Endometrium (tissue), 2 donors: ENCODE measurements around the gene CWC27.

Experiments
- FAIRE-seq: peaks from 2 replicates; lab custom pipeline; 2012; peaks lifted over from hg19 to GRCh38; lab: Jason Lieb, UNC
- donor health status: control.
- donor health status: control.

CWC27 gene

DNA sequence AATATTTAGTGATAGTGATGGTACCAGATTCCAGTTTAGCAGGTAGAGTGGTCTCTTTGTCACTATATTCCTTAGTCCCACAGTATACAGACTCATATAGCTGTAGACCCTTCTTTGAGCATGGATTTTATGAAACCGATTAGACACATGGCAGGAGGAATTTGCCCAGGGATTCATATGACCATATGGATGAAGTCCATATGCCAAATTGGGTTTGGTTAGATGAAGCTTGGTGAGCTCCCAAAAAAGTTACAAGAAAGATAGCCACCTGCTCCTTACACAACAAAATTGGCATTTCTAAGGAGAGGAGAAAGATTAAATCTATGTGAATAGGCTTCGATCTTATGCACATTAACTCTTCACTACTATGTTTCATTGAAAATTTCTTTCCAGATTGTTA lies 211.4 kb downstream of the CWC27 start:
- no peak for FAIRE-seq

DNA sequence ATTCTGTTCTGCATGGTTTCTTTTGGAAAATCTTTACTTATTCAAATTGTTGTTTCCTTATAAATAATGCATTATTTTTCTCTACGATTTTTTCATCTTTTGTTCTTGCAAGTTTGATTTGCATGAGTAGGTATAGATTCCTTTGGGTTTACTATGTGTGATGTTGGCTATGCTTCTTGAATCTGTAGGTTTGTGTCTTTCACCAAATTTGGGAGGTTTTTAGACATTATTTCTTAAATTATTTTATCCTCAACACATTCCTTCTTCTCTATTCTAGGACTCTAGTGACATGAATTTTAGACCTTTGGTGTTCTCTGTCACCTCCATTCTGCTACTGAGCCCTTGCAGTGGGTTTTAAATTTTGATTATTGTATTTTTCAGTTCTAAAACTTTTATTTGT lies 219.0 kb downstream of the CWC27 start:
- FAIRE-seq, result no peak

DNA sequence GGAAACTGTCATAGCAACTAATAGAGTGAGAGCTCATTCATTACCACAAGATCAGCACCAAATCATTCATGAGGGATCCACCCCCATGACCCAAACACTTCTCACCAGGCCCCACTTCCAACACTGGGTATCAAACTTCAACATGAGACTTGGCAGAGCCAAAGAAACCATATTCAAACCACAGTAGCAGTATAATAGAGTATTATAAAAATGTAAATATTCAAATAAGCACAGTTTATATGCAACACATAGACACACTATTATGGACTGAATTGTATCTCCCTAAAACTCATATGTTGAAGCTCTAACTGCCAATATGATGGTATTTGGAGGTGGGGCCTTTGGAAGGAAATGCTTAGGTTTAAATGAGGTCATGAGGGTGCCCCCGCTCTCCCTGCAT lies 240.5 kb downstream of the CWC27 start:
- no peak for FAIRE-seq

DNA sequence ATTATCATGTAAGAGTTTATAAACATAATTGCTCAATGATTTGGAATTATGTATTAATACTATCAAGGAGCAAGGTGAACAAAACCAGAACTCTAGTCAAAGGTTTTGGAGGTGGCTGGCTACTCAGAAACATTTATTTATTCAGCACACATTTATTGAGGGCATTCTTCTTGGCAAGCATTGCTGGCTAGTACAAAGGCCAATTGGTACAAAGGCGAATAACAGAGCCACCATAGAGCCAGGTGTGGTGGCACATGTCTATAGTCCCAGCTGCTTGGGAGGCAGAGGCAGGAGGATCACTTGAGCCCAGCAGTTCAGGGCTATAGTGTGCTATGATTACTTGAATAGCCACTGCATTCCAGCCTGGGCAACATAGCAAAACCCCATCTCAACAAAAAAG lies 242.1 kb downstream of the CWC27 start:
- FAIRE-seq, result no peak

DNA sequence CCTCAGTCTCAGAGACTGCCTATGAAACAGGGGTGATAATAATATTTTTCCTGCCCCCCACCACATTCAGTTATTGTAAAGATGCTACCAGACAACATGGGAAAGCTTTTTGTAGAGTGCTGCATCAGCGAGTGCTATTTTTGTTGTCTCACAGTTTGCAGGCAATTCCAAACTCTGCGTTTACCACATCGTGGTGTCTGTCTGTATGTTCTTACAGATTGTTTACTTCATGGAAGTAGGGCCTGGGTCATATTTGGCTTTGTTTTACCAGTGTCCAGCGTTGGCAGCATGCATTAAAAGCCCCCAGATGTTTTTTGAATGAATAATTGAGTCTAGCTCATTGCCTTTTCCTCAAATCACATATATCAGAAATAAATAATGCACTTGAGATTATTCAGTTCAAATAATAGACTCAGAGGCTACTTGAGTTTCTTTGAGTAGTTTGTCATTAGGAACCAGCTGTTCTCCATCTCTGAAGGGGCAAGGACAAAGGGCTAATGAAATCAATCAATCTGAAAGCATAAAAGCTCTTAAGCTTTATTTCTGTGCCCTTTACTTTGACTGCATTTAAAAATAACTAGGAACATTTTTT lies 243.7 kb downstream of the CWC27 start:
- no peak for FAIRE-seq

DNA sequence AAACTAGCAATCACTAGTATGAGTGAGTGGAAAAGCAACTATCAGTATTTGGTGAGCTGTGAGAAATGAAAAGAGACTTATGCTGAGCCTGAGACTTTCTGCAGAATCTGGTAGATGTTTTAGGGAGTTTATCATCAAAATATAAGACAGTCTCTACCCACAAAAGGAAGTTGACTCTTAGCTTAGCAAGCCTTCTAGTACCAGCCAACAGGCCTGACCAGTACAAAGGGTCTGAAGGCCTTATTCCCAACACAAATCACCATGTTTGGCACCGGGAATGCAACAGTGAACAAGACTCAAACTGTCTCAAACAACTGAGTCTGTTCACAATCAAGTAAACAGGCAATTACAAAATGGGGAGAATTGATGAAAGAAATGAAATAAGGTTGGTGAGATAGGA lies 244.4 kb downstream of the CWC27 start:
- FAIRE-seq, result no peak

DNA sequence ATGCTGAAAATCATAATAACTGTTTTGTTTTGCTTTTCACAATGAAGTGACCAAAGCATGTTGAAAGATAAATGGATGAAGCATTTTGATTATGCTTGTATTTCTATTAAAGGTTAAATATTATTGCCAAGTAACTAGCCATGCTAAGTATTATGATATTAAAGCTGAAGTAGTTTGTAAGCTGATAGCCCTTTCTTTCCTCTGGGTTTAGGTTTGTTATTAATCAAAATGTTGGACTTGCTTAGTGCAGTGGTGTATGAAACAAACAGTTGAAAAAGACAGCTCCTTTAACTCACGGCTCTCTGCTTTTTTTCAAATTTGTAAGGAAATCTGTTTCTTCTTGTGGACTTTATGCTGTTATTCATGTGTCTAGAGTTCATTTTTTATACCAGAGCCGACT lies 246.0 kb downstream of the CWC27 start:
- peak; percentile 12 for FAIRE-seq

DNA sequence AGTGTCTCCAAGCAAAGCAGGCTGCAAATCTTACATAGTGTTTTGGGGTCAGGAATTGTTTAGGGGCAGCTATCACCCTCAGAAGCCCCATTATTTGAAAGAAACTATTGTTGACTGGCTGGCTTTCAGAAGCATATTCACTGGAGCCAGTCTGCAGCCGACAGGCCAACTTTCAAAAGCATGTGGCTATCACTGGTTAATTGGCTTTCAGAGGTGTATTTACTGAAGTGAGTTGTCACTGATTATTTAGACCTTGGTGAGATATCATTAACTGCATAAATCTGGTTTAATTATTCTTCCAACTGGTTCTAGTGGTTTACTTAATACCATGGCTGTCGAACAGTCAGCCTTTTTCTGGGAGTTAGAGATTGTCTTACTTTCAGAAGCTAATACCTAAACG lies 247.0 kb downstream of the CWC27 start:
- no peak for FAIRE-seq

DNA sequence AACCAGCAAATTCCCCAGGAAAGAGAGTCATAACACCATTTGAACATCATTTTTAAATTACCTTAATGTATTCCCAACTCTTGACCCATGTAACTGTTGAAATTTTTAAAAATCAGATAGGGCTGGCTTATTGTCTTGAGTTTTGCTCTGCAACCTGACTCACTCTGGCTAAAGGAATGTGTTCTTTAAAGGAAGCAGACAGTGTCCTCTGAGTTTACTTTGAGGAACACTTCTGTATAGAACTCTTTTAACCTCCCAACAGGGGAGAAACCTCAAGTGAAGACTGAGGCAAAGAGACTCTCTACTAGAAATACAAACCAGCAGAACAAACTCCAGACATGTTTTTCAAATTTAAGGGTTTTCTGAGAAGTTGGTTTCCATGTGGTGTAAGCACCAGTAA lies 248.9 kb downstream of the CWC27 start:
- no peak for FAIRE-seq

DNA sequence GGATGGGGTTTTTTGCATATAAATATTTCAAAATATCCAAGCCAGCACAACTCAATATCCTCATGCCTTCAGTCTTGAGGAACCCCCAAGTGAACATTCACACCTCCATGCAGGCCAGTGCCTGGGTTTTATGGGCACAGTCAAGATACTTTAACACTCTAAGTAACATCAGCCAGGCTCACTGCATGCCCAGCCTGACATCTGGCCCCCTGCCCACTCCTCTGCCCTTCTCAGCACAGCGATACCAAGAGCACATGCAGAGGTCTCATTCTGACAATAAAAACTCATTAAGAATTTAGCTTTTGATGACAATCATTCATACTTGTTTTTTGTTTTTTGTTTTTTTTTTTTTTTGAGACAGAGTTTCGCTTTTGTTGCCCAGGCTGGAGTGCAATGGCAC lies 250.0 kb downstream of the CWC27 start:
- FAIRE-seq, result no peak

DNA sequence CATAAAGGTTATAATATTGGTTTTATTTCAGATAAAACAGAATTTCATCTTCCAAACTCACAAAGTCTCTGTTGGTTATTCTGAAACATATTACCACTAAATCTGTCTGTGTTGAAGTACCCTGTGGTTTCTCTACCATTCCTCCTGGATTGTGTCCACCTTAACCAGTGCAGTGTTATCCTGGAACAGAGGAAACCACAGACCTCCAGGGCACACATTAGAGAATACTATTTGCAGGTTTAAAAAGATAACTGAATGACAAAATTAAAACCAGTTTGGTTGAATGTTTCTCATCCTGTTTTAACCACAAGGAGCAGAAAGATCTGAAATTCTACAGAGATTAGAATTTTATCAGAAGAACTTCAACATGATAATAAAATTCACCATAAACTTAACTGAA lies 251.8 kb downstream of the CWC27 start:
- FAIRE-seq, result no peak

DNA sequence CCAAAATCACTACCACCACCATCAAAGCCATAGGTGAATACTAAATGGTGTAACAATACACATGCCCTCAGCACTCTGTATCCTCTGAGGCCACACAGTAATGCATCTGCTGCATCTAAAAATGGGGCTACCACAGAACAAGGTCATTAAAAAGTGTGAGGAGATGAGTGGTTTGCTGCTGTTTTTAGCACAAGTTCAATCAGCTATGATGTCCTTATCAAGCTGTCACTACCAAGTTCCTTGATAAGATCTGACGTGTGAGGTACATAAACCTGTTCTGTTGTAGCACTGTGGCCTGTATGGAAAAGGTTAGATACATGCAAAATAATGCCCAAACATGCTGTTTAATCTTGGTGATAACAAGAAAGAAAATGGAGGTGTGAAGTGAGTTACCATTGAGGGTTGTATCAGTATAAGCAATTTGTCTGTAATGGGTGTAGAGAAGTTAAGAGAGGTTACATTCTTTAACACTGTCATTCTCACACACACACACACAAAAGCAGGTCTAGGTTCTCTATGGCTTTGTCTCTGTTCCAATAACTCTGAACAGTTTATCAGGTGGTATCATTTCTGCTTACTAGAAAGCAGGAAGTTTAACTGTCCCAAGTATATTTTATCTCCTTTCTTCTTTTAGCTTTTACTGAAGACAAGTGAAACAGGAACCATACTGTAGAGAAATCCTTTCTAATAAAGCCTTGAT lies 252.9 kb downstream of the CWC27 start:
- FAIRE-seq, result no peak

DNA sequence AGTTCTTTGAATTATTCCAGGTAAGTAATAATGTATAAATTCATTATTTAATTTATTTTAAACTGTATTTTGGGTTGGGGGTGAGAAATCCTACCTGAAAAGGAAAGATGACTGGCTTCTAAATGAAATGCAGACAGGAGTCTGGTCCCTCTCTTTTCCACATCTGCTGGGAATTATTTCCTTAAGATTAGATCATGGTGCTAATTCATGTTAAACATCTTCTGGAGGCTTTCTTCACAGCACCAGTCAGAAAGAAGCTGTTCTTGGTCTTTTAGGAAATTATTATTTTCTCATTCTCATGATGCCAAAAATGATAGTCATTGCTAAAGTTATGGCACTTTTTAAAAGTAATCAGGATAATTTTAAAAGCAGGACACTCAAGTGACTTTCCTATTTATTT lies 254.2 kb downstream of the CWC27 start:
- FAIRE-seq, result no peak

DNA sequence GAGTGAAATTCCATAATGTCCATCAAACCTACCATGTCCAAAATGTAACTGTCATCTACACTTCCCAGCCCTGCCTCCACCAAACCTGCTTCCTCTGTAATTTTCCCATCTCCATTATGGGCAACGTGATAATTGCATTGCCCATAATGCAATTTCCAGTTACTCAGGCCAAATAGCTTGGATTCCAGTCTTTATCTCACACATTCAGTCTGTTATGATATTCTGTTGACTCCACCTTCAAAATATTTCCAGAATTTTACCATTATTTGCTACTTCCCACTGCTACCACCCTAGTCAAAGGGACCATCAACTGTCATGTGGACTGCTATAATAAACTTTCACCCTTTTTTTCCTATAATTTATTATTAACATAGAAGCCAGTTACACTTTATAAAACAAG lies 256.0 kb downstream of the CWC27 start:
- FAIRE-seq, result no peak

DNA sequence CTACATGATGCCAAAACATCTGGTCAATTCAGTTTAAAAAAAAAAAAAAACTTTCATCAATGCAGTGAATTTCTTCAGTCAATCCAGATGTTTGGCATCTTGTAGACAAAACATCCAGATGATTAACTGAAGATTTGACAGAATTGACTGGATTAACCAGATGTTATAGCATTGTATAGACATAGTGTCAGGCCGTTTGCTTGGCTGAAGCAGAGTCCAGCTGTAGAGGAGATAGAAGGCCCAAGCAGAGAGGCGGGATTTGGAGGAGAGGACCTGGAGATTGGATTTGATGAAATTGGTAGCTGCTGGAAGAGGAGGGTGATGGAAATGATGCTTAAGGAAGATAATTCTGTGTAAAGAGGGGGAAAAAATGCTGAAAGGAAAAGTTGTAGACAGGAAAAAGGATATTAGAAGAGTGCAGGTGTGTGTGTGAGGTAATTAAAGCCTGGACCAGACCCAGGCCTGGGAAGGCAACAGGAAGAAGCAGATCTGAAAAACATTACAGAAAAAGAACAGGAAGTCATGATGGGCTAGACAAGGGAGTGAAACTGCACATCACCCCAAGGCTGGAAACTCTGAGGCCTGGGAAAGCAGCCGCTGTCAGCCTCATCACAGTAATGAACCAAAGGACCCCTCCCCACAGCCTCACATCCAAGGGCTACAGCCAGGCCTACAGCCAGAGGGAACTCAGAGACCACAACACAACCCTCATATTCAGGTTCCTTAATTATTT lies 258.3 kb downstream of the CWC27 start:
- FAIRE-seq, result no peak

DNA sequence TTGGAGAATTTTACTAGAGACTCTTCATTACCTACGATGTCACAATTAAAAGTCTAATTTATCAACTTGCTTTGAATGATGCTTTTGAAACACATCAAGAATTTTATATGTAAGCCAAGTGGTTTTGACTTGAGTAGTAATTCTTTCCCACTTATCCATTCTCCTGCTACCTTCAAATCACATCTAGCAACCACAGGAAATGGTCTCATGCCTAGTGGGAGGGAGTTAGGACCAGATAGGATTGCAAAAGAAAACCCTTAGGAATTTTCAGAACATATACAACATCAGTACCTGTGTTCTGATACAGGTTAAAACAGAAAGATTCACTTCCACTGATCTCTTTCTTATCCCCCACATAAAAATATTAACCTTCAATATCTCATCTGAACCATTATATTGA lies 260.4 kb downstream of the CWC27 start:
- FAIRE-seq, result no peak

DNA sequence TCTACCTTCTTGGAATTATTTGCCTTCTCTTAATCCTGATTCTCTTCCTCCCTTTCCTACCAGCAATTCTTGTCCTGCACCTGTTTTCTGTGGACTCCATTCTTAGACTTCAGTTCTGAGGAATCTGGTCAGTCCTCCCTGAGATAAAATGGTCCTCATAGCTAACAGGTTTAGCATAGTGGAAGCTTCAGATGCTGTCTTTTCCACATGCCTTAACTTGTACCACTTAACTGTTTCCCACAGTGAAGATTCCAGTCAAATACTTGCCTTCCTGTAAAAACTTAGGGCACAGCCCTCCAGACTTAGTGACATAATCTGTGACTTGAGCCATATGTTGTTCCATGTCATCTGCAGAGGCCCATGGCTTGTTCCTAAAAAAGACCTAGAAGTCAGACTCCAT lies 261.3 kb downstream of the CWC27 start:
- no peak for FAIRE-seq

DNA sequence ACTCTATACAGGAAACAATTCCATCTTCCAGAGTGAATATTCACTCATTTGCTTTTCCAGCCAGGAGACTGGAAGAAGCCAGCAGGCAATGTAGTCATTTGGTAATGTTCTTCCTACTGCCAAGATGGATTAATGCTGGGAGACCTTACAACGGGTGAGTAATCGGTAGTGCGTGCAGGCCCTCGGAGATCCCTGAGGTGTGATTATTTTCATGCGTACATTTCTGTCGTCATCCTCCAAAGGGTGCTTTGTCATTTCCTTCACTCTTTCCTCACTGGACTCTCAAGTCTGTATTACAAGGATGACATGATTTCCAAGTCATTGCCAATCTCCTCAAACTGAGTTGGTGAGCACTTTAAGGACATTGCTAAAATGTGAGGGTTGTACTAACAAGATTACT lies 263.5 kb downstream of the CWC27 start:
- FAIRE-seq, result no peak

DNA sequence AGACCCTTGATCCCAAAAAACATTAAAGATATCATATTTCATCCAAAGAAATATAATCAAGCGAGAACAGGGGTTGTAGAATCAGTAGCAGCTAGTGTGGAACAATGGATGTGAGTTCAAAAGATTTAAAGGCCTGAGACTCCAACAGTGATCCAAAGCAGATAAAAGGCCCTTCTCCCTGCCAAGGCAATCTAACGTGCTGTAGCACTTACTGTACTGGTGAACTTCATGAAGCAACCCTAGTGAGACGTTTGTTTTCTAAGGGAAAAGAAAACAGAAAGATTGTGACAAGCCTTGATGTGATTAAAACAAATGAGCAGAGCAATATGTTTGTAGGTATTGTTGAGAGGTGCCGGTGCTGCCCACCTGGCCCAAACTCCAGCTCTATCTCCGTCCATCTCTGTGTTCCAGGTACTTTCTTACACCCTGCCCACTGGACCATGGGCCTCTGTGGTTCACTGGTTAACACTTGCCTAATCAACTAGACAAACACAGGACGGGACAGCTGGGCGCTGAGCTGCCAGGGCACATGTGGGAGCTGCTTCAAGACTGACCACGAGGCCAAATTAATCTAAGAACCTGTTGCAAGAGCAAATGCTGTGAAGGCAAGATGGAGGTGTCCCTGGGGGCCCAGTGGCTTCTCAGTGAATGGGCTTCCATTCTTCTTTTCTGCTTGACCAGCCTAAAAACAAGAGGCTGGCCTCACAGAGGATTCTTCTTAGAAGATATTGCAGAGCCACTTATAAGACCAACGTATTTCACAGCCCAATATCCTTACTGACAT lies 265.5 kb downstream of the CWC27 start:
- no peak for FAIRE-seq

DNA sequence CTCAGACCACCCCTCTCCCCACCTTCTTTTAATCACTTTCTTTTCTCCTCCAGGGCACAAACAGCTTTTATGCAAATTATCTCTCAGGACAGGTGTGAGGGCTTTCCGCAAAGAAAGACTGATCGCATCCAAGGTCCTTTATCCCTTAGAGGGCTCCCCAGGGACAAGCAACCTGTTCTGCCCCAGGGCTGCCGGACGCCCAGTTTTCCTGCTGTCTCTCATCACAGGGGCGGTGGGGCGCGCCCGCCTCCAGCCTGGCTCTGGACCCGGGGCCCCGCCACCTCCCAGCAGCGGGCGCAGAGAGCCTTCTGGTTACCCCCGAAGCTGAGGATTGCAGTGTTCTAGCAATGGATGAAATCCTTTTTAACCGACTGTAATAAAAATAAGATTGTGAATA lies 266.1 kb downstream of the CWC27 start:
- FAIRE-seq, result no peak

DNA sequence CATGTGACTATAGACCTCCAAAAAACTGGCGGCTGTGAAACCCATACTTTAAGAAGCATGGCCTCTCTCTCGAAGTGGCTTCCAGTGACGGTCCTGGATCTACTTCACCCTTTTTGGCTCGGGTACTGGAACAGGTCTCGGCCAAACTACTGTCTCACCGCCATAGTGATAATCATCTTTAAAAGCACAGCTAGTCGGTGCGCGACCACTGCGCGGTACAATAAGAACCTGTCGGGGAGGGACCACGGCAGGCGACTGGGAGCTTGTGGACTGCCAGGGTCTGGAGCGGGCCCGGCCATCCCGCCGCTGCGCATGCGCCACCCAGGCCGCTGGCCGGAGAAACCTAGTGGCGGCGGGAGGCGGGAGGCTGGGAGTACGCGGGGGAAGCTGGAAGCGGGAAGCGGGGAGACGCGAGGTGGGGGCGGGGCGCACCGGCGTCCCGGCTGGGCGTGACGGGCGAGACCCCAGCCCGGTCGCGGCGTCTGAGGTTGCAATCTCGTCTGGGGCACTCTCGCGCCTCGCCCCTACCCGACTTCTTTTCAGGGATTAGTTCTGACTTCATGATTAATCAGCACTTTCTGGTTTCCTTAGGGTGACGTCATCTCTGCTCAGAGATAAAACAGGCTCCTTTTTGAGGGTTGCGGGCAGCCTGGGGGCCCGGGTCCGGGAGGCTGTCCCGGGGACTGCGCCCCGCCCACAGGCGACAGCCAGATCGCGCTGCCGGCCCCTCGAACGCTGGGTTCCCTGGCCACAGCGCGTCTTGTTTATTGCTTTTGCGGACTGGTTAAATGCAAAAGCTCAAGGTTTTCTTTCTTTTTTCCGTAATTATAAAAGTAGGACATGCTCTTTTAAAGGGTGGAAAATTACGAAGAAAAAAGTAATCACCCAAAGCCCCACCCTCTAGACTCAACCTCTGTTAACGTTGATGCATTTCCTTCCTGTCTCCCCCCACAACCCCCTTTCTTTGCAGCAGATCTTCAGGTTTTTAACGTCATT lies 266.8 kb downstream of the CWC27 start:
- no peak for FAIRE-seq
